Osteoblast (primary cell): ENCODE results near the gene CBFA2T3. TPM values are rescaled to one million over a fixed set of nuclear protein-coding genes. Genes with fewer than 3 reads are reported as not detected.

Experiments
- DNase-seq: peaks from one replicate; pipeline ENCODE4 v3.0.0; 2011; ENCODE audit warnings: low spot score, mixed read lengths; ENCODE audit not compliant: insufficient read length; ENCODE audit errors: missing footprints
- H2AFZ ChIP-seq: 2 replicates; pipeline ENCODE4 v1.6.0; 2011; ENCODE audit warnings: mild to moderate bottlenecking, low read length
- H3K27ac ChIP-seq: 2 replicates; pipeline ENCODE4 v1.5.1; 2011; ENCODE audit warnings: mild to moderate bottlenecking, low read depth, low read length, moderate library complexity
- H3K27me3 ChIP-seq: 2 replicates; pipeline ENCODE4 v1.6.0; 2012; ENCODE audit warnings: mild to moderate bottlenecking, control low read depth, inconsistent platforms, low read length, moderate library complexity; ENCODE audit not compliant: insufficient read depth
- H3K36me3 ChIP-seq: 2 replicates; pipeline ENCODE4 v1.5.1; 2011; ENCODE audit warnings: mild to moderate bottlenecking, low read length, control low read depth, moderate library complexity; ENCODE audit not compliant: insufficient read depth
- H3K4me1 ChIP-seq: 2 replicates; pipeline ENCODE4 v1.5.1; 2011; ENCODE audit warnings: mild to moderate bottlenecking, low read length, control low read depth, moderate library complexity; ENCODE audit not compliant: insufficient read depth
- H3K4me2 ChIP-seq: 2 replicates; pipeline ENCODE4 v1.6.0; 2011; ENCODE audit warnings: mild to moderate bottlenecking, low read length; ENCODE audit not compliant: insufficient read depth
- H3K4me3 ChIP-seq: fragments of 200-600 bp; sonication (generic); 3 replicates; pipeline ENCODE4 v1.5.1; 2012; ENCODE audit warnings: mild to moderate bottlenecking, low read length, inconsistent platforms; ENCODE audit not compliant: insufficient read depth
- H3K79me2 ChIP-seq: 2 replicates; pipeline ENCODE4 v1.6.0; 2012; ENCODE audit warnings: mild to moderate bottlenecking, low read length, control low read depth, inconsistent platforms; ENCODE audit not compliant: insufficient read depth
- H3K9me3 ChIP-seq: 2 replicates; pipeline ENCODE4 v1.5.1; 2011; ENCODE audit warnings: low read depth, low read length, control low read depth
- H4K20me1 ChIP-seq: 2 replicates; pipeline ENCODE4 v1.6.0; 2012; ENCODE audit warnings: mild to moderate bottlenecking, low read length, control low read depth; ENCODE audit not compliant: insufficient read depth
- total RNA-seq: library from RNA; depleted of rRNA; stranded (reverse); fragments of >200 nt; gene quantifications from 2 replicates; pipeline ENCODE4 v1.2.3, GENCODE V29; 2012
- TF ChIP-seq, protein P1 (sequence below): IDR thresholded peaks from 2 replicates; pipeline ENCODE4 v1.5.1; 2011; ENCODE audit warnings: mild to moderate bottlenecking, low read depth, low read length, moderate library complexity; ENCODE audit errors: extremely low read depth

CBFA2T3 gene
- total RNA-seq, 1 donor, result not detected

DNA sequence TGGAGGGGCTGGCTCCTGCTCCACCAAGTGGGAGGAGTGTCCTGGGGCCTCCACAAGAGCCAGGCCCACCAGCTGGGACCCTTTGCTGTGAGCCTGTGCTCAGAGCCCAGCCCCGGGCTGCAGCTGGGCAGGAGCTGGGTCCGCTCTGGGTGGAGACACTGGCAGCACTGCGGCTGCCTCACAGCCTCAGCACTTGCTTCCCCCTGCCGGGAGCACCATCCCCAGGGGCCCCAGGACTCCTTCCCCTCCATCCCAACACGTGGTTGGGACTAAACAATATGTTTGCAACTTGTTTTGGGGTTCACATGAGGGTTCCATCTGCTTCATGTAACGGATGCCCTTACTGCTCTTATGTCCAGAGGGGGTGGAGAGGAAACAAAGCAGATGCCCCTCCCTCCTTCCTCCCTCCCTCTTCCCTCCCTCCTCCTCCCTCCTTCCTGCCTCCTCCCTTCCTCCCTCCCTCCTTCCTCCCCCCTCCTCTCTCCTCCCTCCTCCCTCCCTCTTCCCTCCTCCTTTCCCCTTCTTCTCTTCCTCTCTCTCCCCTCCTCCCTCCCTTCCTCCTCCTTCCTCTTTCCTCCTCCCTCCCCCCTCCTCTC lies 16.3 kb upstream of the CBFA2T3 start:
- Histone ChIP-seq H3K79me2 (no peaks in the 10 kb centered on the region), H3K4me2 (no peak overlapping the region), H3K9me3 (peaks cover 2% of the 10 kb centered on the region), H3K27ac (no peak overlapping the region), H3K4me1 (no peaks in the 10 kb centered on the region), H4K20me1 (no peaks in the 10 kb centered on the region), H2AFZ (no peak overlapping the region), H3K36me3 (no peaks in the 10 kb centered on the region), H3K4me3 (no peak overlapping the region), H3K27me3 (peaks cover 10% of the 10 kb centered on the region)
- no peak for DNase-seq
- TF ChIP-seq, protein P1, sequence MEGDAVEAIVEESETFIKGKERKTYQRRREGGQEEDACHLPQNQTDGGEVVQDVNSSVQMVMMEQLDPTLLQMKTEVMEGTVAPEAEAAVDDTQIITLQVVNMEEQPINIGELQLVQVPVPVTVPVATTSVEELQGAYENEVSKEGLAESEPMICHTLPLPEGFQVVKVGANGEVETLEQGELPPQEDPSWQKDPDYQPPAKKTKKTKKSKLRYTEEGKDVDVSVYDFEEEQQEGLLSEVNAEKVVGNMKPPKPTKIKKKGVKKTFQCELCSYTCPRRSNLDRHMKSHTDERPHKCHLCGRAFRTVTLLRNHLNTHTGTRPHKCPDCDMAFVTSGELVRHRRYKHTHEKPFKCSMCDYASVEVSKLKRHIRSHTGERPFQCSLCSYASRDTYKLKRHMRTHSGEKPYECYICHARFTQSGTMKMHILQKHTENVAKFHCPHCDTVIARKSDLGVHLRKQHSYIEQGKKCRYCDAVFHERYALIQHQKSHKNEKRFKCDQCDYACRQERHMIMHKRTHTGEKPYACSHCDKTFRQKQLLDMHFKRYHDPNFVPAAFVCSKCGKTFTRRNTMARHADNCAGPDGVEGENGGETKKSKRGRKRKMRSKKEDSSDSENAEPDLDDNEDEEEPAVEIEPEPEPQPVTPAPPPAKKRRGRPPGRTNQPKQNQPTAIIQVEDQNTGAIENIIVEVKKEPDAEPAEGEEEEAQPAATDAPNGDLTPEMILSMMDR, result no peak

- Histone ChIP-seq H3K27ac (no peak overlapping the region), H3K27me3 (peaks cover 10% of the 10 kb centered on the region), H3K9me3 (no peaks in the 10 kb centered on the region), H2AFZ (no peak overlapping the region), H3K4me1 (no peaks in the 10 kb centered on the region), H3K4me2 (no peak overlapping the region), H3K79me2 (no peaks in the 10 kb centered on the region), H3K36me3 (no peaks in the 10 kb centered on the region), H3K4me3 (no peak overlapping the region), H4K20me1 (no peaks in the 10 kb centered on the region)
- DNase-seq, result no peak
- TF ChIP-seq, protein P1, result no peak
These were observed 15.6 kb upstream of the CBFA2T3 start for GRCh38 chr16:88992351-88993165.

- Histone ChIP-seq H3K9me3 (no peaks in the 10 kb centered on the region), H3K79me2 (no peaks in the 10 kb centered on the region), H3K27me3 (peaks cover 10% of the 10 kb centered on the region), H3K36me3 (no peaks in the 10 kb centered on the region), H4K20me1 (no peaks in the 10 kb centered on the region), H3K4me3 (no peak overlapping the region), H3K27ac (no peak overlapping the region), H3K4me1 (no peaks in the 10 kb centered on the region), H2AFZ (no peak overlapping the region), H3K4me2 (no peak overlapping the region)
- no peak for DNase-seq
- TF ChIP-seq, protein P1, result no peak
These were observed 14.9 kb upstream of the CBFA2T3 start for GRCh38 chr16:88991813-88992350.

GRCh38 chr16:88989852-88990547 lies 13.0 kb upstream of the CBFA2T3 start:
- Histone ChIP-seq H3K4me1 (no peaks in the 10 kb centered on the region), H3K27ac (no peak overlapping the region), H2AFZ (no peak overlapping the region), H4K20me1 (no peaks in the 10 kb centered on the region), H3K79me2 (no peaks in the 10 kb centered on the region), H3K36me3 (no peaks in the 10 kb centered on the region), H3K9me3 (no peaks in the 10 kb centered on the region), H3K4me2 (no peak overlapping the region), H3K27me3 (peaks cover 10% of the 10 kb centered on the region), H3K4me3 (no peak overlapping the region)
- TF ChIP-seq, protein P1, result no peak
- DNase-seq, result no peak
